Nucleus accumbens (tissue), 56 donors: Measurements from ENCODE around the gene CADPS2.

Experiments used
- DNase-seq, 56 donors: peaks; one replicate each; lab custom pipeline; 2025; lab: John Stamatoyannopoulos, UW

The CADPS2 gene

GRCh38 chr7:122886357-122887081, at the start of gene CADPS2:
Gene CADPS2, minus strand, starts transcription at chr7:122886460. Its CDS starts 123 bp downstream, at chr7:122886337.
- DNase-seq, result peak in 51 of 56 donors; percentile 7 to 81 (median 59)

GRCh38 chr7:122935620-122936019, 49.4 kb upstream of the CADPS2 start:
- no peak for DNase-seq

GRCh38 chr7:122919643-122920181, 33.5 kb upstream of the CADPS2 start:
- no peak for DNase-seq

- DNase-seq, result no peak
Measured at GRCh38 chr7:122914812-122915211, 28.6 kb upstream of the CADPS2 start.

- DNase-seq, result no peak
Measured at GRCh38 chr7:122913608-122914007, 27.3 kb upstream of the CADPS2 start.

- DNase-seq, result no peak
Measured at GRCh38 chr7:122902751-122903495, 16.7 kb upstream of the CADPS2 start.

- no peak for DNase-seq
Measured at GRCh38 chr7:122901250-122901649, 15.0 kb upstream of the CADPS2 start.

GRCh38 chr7:122896509-122896908, 10.2 kb upstream of the CADPS2 start:
- no peak for DNase-seq

GRCh38 chr7:122893486-122893885, 7.2 kb upstream of the CADPS2 start:
- no peak for DNase-seq

GRCh38 chr7:122889116-122889515, 2.9 kb upstream of the CADPS2 start:
- no peak for DNase-seq

GRCh38 chr7:122887848-122888247, 1.6 kb upstream of the CADPS2 start:
- no peak for DNase-seq

GRCh38 chr7:122887198-122887597, 938 bp upstream of the CADPS2 start:
- peak in 40 of 56 donors; percentile 2 to 64 (median 14) for DNase-seq

- DNase-seq, result peak in 26 of 56 donors; percentile 2 to 45 (median 24)
Measured at GRCh38 chr7:122885583-122886356, 490 bp downstream of the CADPS2 start.

- no peak for DNase-seq
Measured at GRCh38 chr7:122884186-122884585, 2.1 kb downstream of the CADPS2 start.

- no peak for DNase-seq
Measured at GRCh38 chr7:122883049-122883680, 3.1 kb downstream of the CADPS2 start.

GRCh38 chr7:122881324-122881723, 4.9 kb downstream of the CADPS2 start:
- no peak for DNase-seq

GRCh38 chr7:122869260-122869659, 17.0 kb downstream of the CADPS2 start:
- DNase-seq, result no peak

- DNase-seq, result no peak
Measured at GRCh38 chr7:122867471-122867980, 18.7 kb downstream of the CADPS2 start.

GRCh38 chr7:122864838-122865237, 21.4 kb downstream of the CADPS2 start:
- DNase-seq, result no peak

GRCh38 chr7:122864016-122864415, 22.2 kb downstream of the CADPS2 start:
- no peak for DNase-seq
